GM12872 (cell line): Measurements from ENCODE around the gene ZNF346.

Experiments
- TF ChIP-seq, protein P1 (sequence below): IDR thresholded peaks from 3 replicates; pipeline ENCODE4 v1.5.1; 2011; ENCODE audit warnings: low read depth, mild to moderate bottlenecking, low read length, moderate library complexity; ENCODE audit not compliant: insufficient read depth

The ZNF346 gene

DNA sequence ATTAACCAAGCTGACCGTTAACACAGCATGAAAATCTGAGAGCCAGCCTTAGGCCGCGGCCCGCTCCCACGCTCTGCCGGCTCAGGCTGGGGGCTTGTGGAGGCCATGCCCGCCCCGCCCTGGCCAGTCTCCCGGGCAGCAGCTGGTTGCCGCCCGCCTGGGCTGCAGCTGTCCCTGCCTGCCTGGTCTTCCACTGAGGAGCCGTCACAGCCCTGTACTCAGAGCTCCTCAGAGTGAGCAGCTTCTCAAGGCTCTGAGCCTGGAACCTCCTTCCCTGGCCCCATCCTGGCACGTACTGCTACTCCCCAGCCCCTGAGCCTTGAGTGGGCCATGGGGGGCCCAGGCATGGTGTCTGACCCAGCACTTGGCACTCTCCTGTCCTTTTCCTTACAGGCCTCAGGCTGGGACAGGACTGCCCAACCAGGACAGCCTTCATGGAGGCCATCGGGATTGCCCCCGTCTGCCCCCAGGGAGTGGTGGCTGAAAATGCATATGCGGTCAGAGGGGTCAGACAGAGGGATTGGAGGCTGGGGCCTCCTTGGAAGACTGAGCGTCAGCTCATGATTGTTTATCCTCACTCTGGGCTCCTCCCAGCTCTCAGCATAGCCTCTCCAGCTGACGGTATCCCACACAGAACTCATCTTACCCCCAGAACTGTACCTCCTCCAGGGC lies 76.1 kb downstream of the ZNF346 start:
- TF ChIP-seq, protein P1, sequence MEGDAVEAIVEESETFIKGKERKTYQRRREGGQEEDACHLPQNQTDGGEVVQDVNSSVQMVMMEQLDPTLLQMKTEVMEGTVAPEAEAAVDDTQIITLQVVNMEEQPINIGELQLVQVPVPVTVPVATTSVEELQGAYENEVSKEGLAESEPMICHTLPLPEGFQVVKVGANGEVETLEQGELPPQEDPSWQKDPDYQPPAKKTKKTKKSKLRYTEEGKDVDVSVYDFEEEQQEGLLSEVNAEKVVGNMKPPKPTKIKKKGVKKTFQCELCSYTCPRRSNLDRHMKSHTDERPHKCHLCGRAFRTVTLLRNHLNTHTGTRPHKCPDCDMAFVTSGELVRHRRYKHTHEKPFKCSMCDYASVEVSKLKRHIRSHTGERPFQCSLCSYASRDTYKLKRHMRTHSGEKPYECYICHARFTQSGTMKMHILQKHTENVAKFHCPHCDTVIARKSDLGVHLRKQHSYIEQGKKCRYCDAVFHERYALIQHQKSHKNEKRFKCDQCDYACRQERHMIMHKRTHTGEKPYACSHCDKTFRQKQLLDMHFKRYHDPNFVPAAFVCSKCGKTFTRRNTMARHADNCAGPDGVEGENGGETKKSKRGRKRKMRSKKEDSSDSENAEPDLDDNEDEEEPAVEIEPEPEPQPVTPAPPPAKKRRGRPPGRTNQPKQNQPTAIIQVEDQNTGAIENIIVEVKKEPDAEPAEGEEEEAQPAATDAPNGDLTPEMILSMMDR, result no peak

DNA sequence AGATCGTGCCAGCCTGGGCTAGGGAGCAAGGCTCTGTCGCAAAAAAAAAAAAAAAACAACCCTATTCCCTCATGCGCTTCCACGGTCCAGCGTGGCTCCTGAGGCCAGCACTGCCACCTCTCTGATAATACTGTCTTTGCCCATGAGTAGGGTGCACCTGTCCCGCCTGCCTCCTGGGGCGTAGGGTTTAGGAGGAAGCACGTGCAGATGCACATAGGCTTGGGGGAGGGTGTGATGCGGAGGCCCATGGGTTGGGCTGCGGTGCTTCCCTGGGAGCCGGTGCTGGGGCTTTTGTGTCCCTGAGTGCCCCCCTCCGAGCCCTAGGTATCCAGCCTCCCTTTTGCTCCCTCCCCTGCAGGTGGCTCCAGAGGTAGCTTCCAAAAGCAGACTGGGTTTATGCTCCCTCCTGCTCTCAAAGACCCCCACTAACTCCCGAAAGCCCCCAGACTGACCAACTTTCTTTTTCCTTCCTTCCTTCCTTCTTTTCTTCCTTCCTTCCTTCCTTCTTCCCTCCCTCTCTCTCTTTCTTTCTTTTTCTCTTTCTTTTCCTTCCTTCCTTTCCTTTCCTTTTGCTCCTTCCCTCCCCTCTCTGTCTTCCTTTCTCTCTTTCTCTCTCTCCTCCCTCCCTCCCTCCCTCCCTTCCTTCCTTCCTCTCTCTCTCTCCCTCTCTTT lies 77.1 kb downstream of the ZNF346 start:
- TF ChIP-seq, protein P1, result no peak

DNA sequence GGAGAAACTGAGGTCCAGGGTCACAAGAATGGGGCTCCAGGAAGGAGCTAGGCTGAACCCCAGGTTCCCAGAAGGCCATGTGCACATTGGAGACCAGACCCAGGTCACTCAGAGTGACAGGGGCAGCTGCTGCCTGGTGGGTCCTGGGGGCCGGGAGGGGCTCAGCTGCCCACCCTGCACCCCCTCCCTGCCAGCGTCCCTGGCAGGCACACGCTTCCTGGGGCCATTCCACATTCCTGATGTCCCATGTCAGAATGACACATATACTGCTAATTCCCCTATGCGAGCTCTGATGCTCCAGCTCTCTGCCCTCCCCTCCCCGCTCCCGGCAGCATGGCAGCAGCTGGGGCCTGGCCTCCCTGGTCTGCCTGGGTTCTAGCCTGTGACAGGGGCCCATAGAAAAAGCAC lies 78.2 kb downstream of the ZNF346 start:
- TF ChIP-seq, protein P1, result no peak

DNA sequence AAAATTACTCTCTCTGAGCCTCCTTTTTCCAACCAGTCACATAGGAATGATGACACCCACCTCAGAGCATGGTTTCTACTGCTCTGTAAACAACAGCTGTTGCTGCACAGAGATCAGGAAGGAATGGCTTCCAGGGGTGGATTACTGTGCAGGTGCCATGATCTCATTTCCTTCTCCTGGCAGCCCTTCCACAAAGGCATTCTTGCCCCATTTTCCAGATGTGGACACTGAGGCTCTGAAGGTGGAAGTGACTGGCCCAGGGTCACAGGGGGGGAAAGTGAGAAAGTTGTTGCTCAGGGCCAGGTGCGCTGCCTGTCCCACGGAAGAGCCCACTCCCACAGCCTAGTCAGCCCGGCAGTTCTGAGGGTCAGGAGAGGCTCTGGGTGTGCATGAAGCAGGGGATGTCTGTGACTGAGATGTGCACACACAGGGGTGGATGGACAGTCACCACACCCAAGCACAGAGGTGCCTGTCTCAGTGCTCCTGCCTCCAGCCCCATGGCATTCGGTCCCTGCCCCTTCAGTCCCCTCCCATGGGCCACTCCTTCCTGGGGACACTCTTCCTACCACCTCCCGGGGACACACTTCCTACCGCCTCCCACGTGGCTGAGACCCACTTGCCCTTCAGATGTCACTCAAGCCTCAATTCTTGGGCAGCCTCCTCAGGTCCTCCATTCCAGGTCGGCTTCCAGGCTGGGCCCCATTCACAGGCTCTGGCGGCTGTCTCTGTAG lies 81.2 kb downstream of the ZNF346 start:
- TF ChIP-seq, protein P1, result no peak

DNA sequence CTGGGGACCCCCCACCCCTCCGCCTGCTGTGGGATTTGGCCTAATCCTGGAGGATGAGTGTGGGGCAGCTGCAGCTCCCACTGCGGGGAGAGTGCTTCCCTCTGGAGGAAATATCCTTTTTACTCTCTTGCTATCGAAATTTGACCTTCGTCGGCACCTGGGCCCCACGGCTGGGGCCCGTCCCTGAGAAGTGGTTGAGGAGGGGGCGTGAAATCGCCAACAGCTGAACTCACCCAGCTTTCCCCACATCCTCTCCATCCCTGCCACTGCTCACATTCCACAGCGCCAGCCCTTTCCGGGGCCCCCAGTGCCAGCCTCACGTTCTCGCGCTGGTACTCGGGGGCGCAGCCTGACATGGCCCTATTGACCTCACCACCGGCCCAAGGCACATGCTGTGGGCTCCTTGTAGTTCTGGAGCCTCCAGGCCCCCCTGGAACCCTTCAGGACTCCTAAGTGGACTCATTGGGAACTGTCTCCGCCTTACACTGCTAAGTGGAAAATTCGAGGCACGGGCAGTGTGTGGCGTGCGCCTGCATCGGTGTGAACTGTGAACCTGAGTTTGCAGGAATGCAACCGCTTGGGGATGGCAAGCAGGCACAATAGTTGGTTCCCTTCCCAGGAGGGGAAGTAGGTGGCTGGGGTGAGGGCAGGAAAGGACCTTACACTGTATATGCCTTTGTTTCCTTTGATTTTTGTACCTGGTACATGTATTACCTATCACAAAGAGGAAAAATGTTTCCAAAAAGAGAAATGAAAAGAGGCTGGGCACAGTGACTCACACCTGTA lies 83.4 kb downstream of the ZNF346 start:
- TF ChIP-seq, protein P1, result no peak

DNA sequence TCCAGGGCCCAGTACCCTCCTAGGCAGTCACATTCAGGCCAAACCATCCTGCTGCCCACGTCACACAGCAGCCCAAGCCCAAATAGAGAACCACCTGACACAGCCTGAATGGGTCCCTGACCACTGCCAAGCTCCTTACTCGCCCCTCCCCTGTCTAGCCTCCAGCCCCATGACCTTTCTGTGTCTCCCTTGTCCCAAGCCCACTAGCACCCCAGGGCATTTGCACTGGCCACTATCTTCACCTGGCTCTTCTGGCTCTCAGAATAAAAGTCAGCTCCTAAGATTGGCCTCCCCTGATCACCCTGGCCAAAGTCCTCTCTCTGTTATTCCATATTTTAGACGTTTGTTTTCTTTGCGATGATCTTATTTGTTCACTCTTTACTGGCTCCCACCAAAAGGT lies 84.7 kb downstream of the ZNF346 start:
- TF ChIP-seq, protein P1, result no peak

DNA sequence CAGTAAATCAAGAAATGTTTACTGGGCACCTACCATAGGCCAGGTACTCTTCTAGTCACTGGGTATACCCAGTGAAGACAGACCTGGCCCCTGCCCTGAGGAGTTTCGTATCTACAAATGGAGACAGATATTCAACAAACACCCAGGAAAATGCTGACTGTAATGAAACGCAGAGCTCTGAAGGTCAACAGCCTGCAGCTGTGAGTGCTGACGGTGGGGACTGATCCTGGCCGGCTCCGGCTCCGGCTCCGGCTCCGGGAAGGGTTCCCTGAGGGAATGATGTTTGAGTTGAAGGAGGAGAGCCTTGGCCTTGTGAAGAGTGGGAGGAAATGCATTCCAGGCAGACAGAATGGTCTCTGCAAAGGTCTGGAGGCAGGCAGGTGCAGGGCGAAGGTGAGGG lies 87.3 kb downstream of the ZNF346 start:
- TF ChIP-seq, protein P1, result no peak
